DOHH2 (cell line): ENCODE measurements around the gene RUNX2.

ENCODE experiments used
- H3F3A ChIP-seq: fragments of 200-600 bp; sonication (generic), shearing (Covaris generic); 2 replicates; pipeline ENCODE4 v1.6.0; 2016; ENCODE audit warnings: antibody characterized with exemption, mild to moderate bottlenecking; ENCODE audit not compliant: control insufficient read depth, insufficient read depth
- H3K27ac ChIP-seq: fragments of 200-600 bp; sonication (generic); 2 replicates; pipeline ENCODE4 v1.5.1; 2014; ENCODE audit warnings: low read depth, mild to moderate bottlenecking, low read length, moderate library complexity
- H3K27me3 ChIP-seq: fragments of 200-600 bp; sonication (generic); 2 replicates; pipeline ENCODE4 v1.6.1; 2014; ENCODE audit warnings: mild to moderate bottlenecking, low read length, mixed read lengths; ENCODE audit not compliant: control insufficient read depth
- H3K36me3 ChIP-seq: fragments of 200-600 bp; sonication (generic); 2 replicates; pipeline ENCODE4 v1.6.1; 2014; ENCODE audit warnings: mild to moderate bottlenecking, low read length, moderate library complexity, mixed read lengths; ENCODE audit not compliant: control insufficient read depth
- H3K4me1 ChIP-seq: fragments of 200-600 bp; sonication (generic); 2 replicates; pipeline ENCODE4 v1.6.1; 2014; ENCODE audit warnings: mild to moderate bottlenecking, low read length, mixed read lengths; ENCODE audit not compliant: control insufficient read depth
- H3K4me2 ChIP-seq: fragments of 200-600 bp; sonication (generic); 2 replicates; pipeline ENCODE4 v1.6.0; 2014; ENCODE audit warnings: mild to moderate bottlenecking, low read length, moderate library complexity
- H3K4me3 ChIP-seq: fragments of 200-600 bp; sonication (generic); 2 replicates; pipeline ENCODE4 v1.5.1; 2014; ENCODE audit warnings: mild to moderate bottlenecking, low read length, mixed read lengths
- H3K79me2 ChIP-seq: fragments of 200-600 bp; sonication (generic); 2 replicates; pipeline ENCODE4 v1.6.1; 2014; ENCODE audit warnings: mild to moderate bottlenecking, low read length, mixed read lengths; ENCODE audit not compliant: control insufficient read depth
- H3K9me2 ChIP-seq: fragments of 200-600 bp; sonication (generic); replicated peaks from 2 replicates; pipeline ENCODE4 v1.6.1; 2014; ENCODE audit warnings: mild to moderate bottlenecking, low read length, mixed read lengths; ENCODE audit not compliant: control insufficient read depth
- H3K9me3 ChIP-seq: fragments of 200-600 bp; sonication (generic); 2 replicates; pipeline ENCODE4 v1.6.1; 2014; ENCODE audit warnings: antibody characterized with exemption, low read length, mixed read lengths; ENCODE audit not compliant: control insufficient read depth, insufficient read depth
- H4K20me1 ChIP-seq: fragments of 200-600 bp; sonication (generic); 2 replicates; pipeline ENCODE4 v1.6.0; 2014; ENCODE audit warnings: low read depth, mild to moderate bottlenecking, antibody characterized with exemption, low read length, moderate library complexity; ENCODE audit not compliant: control insufficient read depth, insufficient read depth
- CTCF ChIP-seq: fragments of 200-600 bp; sonication (generic); IDR thresholded peaks from one replicate; pipeline ENCODE4 v1.5.1; 2014; ENCODE audit warnings: antibody characterized with exemption, mild to moderate bottlenecking, low read depth, low read length; ENCODE audit not compliant: poor library complexity, severe bottlenecking
- EZH2phosphoT487 ChIP-seq: fragments of 200-600 bp; sonication (generic); IDR thresholded peaks from 2 replicates; pipeline ENCODE4 v1.6.1; 2017; ENCODE audit warnings: borderline replicate concordance, mild to moderate bottlenecking, antibody characterized with exemption, low read length, moderate library complexity, mixed read lengths

Gene RUNX2

GRCh38 chr6:45643126-45643525, 315.0 kb downstream of the RUNX2 start:
- Histone ChIP-seq H3F3A (no peaks in the 10 kb centered on the region), H3K9me3 (no peaks in the 10 kb centered on the region), H3K4me3 (no peak overlapping the region), H3K9me2 (no peaks in the 10 kb centered on the region), H3K4me2 (no peak overlapping the region), H3K27me3 (no peaks in the 10 kb centered on the region), H3K79me2 (no peaks in the 10 kb centered on the region), H4K20me1 (no peaks in the 10 kb centered on the region), H3K36me3 (no peaks in the 10 kb centered on the region), H3K27ac (no peak overlapping the region), H3K4me1 (peaks cover 17% of the 10 kb centered on the region)
- TF ChIP-seq CTCF (no peak), EZH2phosphoT487 (no peak)

GRCh38 chr6:45644720-45645119, 316.6 kb downstream of the RUNX2 start:
- Histone ChIP-seq H3K36me3 (no peaks in the 10 kb centered on the region), H3K9me2 (no peaks in the 10 kb centered on the region), H3K4me1 (peaks cover 18% of the 10 kb centered on the region), H3F3A (no peaks in the 10 kb centered on the region), H3K4me3 (no peak overlapping the region), H3K79me2 (no peaks in the 10 kb centered on the region), H3K4me2 (no peak overlapping the region), H3K27ac (no peak overlapping the region), H3K27me3 (no peaks in the 10 kb centered on the region), H4K20me1 (no peaks in the 10 kb centered on the region), H3K9me3 (no peaks in the 10 kb centered on the region)
- no peak for TF ChIP-seq CTCF
- TF ChIP-seq EZH2phosphoT487, result no peak

- H3F3A ChIP-seq, result no peaks in the 10 kb centered on the region
- peaks cover 18% of the 10 kb centered on the region for H3K4me1 ChIP-seq
- H3K4me3 ChIP-seq, result no peak overlapping the region
- H3K79me2 ChIP-seq, result no peaks in the 10 kb centered on the region
- H3K27me3 ChIP-seq, result no peaks in the 10 kb centered on the region
- H3K9me2 ChIP-seq, result no peaks in the 10 kb centered on the region
- no peak overlapping the region for H3K27ac ChIP-seq
- H3K4me2 ChIP-seq, result no peak overlapping the region
- TF ChIP-seq CTCF, result no peak
- no peak for TF ChIP-seq EZH2phosphoT487
- no peaks in the 10 kb centered on the region for H3K36me3 ChIP-seq
- H4K20me1 ChIP-seq, result no peaks in the 10 kb centered on the region
- no peaks in the 10 kb centered on the region for H3K9me3 ChIP-seq
These were observed 317.2 kb downstream of the RUNX2 start for GRCh38 chr6:45645302-45645701.
